NCI-H2171 treated with DMSO at 0.1 percent for 48 hours (cell line): ENCODE data around the gene MSLN.
"Not testable (repeated sequence)": the region's sequence is repeated elsewhere in the genome, so short reads cannot be mapped to it uniquely, and the experiment has no call there.

Experiments used
- DNase-seq: peaks from one replicate; lab custom pipeline; 2025; lab: John Stamatoyannopoulos, UW

MSLN gene

GRCh38 chr16:760065-760464, 469 bp upstream of the MSLN start:
- DNase-seq, result no peak

DNA sequence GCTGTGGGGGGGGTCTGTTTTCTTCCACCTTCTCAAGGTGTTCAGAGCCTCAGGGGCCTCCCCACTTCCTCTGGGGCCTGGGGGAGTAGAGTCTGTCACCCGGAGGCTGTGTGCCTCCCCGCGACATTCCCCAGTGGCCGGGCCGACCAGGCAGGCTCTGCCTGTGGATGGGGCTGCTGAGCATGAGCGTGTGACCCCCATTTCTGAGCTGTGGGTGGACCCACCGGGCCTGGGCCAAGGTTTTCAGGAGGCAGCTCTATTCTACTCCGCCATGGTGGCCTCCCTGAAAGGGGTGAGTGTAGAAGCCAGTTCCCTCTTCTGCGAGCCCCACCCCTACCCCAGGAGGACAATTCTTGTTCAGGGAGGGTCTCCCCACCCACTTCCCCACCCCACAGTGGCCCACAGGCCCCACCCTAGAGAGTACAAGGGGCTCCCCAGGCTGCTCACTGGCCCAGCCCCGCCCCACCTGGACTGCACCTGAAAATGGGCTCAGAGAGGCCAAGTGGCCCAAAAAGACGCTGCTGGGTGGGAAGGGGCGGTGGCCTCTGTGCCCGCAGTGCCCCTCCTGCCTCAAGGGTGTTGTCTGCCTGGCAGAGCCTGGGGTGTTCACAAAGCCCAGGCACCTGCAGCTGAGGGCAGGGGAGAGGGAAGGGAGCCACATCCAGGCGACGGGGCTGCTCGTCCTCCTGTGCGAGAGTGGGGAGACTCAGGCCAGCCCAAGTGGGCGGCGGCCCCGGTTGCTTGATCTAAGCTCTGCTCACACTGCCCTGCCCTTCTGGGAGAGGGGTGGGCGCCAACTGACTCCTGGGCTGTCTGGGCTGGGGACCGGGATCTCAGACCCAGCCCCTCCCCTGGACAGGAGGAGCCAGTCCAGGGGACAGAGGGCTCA, 1.3 kb downstream of the MSLN start:
- no peak for DNase-seq

- no peak for DNase-seq
Measured at GRCh38 chr16:762595-763268, 2.2 kb downstream of the MSLN start.

- DNase-seq, result no peak
Measured at GRCh38 chr16:763369-764183, 3.0 kb downstream of the MSLN start.

DNA sequence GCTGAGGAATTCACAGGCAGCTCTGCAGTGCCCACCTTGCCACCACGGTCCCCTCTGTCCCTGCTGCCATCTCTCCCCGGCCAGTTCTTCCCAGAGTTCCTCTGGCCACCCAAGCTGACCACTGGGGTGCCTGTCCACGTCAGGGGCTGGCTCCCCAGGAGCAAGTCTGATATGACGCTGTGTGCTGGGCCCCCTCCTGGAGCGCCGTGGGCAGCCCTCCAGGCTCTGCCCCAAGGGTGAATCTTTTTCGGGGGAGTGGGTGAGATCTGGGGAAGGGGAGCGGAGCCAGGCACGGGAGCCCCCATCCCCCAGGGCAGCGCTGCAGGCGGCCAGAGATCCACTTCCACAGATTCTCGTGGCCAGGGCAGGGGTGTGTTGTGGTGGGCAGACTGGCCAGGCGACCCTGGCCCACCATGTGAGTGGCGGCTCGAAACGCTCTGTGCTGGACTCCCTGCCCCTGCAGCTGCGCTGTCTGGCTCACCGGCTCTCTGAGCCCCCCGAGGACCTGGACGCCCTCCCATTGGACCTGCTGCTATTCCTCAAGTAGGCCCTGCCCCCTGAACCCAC, 3.7 kb downstream of the MSLN start:
- DNase-seq, result no peak

DNA sequence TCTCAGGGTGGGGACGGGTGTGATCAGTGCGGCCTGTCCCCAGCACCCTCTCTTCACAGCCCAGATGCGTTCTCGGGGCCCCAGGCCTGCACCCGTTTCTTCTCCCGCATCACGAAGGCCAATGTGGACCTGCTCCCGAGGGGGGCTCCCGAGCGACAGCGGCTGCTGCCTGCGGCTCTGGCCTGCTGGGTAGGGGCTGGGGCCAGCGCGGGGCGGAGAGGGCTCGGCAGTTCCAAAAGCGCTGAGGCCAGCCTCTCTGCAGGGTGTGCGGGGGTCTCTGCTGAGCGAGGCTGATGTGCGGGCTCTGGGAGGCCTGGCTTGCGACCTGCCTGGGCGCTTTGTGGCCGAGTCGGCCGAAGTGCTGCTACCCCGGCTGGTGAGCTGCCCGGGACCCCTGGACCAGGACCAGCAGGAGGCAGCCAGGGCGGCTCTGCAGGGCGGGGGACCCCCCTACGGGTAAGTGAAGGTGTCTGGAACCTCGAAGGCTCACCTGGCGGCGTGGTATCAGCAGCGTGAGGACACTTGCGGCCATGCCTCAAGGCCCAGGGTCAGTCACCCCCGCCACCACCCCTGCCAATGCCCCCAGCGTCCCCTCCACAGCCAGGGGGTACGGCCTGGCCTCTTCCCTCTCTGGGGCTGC, 4.4 kb downstream of the MSLN start:
- no peak for DNase-seq

GRCh38 chr16:765488-765865, 4.9 kb downstream of the MSLN start:
- no peak for DNase-seq

GRCh38 chr16:766008-766819, 5.7 kb downstream of the MSLN start:
- no peak for DNase-seq

DNA sequence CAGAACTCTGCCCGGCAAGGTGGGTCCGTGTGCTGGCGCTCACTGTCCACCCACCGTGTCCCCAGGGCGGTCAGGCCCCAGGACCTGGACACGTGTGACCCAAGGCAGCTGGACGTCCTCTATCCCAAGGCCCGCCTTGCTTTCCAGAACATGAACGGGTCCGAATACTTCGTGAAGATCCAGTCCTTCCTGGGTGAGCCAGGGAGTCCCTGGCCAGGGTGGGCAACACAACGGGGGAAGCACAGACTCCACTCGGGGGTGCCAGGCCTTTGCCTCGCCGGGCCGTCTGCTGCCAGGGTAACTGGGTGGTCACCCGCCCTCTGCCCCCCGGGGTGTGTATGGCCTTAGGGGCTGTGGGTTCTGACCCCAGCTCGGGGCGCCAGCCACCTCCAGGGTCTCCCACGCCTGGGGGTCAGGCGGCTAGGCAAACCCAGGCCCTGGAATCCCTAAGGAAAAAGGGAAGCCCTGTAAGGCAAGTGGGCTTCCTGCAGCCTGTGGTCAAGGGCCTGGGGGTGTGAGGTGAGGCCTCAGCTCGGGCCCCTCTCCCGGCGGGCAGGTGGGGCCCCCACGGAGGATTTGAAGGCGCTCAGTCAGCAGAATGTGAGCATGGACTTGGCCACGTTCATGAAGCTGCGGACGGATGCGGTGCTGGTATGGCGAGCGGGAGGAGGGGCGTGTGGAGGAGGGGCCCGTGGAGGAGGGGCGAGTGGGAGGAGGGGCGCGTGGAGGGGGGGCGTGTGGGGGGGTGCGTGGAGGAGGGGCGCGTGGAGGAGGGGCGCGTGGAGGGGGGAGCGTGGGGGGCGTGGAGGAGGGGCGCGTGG, 6.5 kb downstream of the MSLN start:
- DNase-seq, result no peak

GRCh38 chr16:767743-768235, 7.3 kb downstream of the MSLN start:
- DNase-seq, result no peak

DNA sequence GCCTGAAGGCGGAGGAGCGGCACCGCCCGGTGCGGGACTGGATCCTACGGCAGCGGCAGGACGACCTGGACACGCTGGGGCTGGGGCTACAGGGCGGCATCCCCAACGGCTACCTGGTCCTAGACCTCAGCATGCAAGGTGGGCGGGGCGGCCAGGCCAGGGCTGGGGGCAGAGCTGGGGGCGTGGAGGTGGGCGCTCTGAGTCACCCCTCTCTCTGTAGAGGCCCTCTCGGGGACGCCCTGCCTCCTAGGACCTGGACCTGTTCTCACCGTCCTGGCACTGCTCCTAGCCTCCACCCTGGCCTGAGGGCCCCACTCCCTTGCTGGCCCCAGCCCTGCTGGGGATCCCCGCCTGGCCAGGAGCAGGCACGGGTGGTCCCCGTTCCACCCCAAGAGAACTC, 7.9 kb downstream of the MSLN start:
- no peak for DNase-seq

GRCh38 chr16:769184-769784, 8.8 kb downstream of the MSLN start:
- no peak for DNase-seq

DNA sequence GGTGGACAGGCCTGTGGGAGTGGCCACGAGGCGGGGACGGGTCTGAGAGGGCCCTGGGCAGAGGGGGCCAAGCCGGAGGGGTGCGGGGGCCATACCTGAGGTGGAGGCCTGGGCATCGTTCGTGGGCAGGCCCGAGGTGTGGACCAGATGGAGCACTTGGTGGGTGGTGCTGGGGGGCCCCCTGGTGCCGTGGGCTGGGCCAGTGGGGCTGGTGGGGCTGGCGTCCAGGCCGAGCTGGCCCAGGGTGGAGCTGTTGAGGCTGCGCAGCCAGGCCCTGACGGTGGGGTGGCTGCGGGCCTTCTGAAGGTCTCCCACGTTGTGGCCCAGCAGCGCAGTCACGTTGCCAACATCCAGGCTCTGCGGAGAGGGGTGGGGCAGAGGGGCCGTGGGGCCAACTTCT, 9.4 kb downstream of the MSLN start:
- no peak for DNase-seq

GRCh38 chr16:770411-770810, 9.9 kb downstream of the MSLN start:
- DNase-seq, result no peak

DNA sequence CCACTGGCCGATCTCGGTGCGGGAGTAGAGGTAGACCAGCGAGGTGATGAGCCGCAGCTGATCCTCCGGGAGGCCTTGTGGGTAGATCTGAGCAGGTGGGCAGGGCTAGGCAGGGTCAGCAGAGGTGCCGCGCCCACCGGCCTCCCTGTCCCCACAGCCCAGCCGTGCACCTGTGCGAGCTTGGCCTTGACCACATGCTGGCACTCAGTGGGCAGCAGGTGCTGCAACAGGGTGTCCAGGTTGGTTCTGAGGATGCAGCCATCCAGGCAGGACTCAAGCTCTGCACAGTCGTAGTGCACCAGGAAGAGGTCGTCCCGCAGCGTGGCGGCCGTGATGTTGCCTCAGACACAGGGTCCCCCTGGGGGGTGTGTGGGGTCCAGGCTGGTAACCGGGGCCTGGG, 12.4 kb downstream of the MSLN start:
- DNase-seq, result no peak

GRCh38 chr16:774086-775001, 13.8 kb downstream of the MSLN start:
- DNase-seq, result no peak

- DNase-seq, result no peak
Measured at GRCh38 chr16:775236-775796, 14.8 kb downstream of the MSLN start.

GRCh38 chr16:776298-776697, 15.8 kb downstream of the MSLN start:
- DNase-seq, result not testable (repeated sequence)
